ENCODE results near the gene NDFIP1.
"Not testable (repeated sequence)": the region's sequence is repeated elsewhere in the genome, so short reads cannot be mapped to it uniquely, and the experiment has no call there.

The NDFIP1 gene

GRCh38 chr5:142159354-142159753, 50.8 kb downstream of the NDFIP1 start:
- no peak for DNase-seq

DNA sequence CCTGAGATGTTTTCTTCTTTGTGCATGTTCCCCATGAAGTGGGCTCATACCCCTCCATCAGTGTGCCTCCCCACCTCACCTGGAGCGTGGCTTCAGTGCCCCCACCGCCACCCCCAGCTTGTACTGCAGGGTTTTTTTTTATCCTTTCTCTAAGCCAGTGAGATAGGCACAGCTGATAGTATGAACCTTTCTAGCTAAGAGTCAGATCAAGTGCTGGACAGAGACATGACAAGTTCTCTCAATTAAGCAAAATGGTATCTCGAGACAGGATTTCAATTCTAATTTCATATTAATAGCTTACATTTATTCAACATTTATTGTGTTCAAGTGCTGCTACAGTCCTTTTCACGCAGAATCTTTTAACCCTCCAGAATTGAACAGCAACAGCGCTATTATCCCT, 55.7 kb downstream of the NDFIP1 start:
- DNase-seq: no peak

- no peak for DNase-seq
These were observed 58.2 kb downstream of the NDFIP1 start for GRCh38 chr5:142166754-142167153.

- no peak for DNase-seq
These were observed 58.9 kb downstream of the NDFIP1 start for GRCh38 chr5:142167458-142167857.

- DNase-seq: no peak
These were observed 59.8 kb downstream of the NDFIP1 start for GRCh38 chr5:142168365-142168764.

- no peak for DNase-seq
These were observed 61.8 kb downstream of the NDFIP1 start for GRCh38 chr5:142170254-142170953.

- no peak for DNase-seq
These were observed 62.7 kb downstream of the NDFIP1 start for GRCh38 chr5:142171270-142171669.

DNA sequence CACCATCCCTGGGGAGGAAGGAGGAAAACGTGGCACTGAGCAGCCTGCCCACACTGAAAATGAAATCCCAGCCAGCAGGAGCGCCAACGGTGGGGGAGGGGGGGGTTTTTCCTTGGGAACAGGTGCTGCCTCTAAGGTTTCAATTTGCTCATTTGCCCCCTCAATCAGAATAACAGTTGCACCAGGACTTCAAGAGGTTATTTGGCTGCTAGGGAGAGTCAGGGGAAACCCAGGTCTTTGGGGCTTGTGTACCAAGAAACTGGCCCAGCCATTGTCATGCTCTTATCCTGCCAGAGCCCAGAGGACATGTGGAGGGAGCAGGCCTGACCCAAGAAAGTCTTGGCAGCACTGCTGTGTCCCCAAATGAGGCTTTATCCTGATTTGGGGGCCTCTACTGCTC, 66.5 kb downstream of the NDFIP1 start:
- DNase-seq: no peak

GRCh38 chr5:142175461-142176142, 67.0 kb downstream of the NDFIP1 start:
- DNase-seq: no peak

GRCh38 chr5:142176255-142176654, 67.7 kb downstream of the NDFIP1 start:
- no peak for DNase-seq

GRCh38 chr5:142178651-142179050, 70.1 kb downstream of the NDFIP1 start:
- no peak for DNase-seq

- no peak for DNase-seq
These were observed 71.3 kb downstream of the NDFIP1 start for GRCh38 chr5:142179776-142180387.

DNA sequence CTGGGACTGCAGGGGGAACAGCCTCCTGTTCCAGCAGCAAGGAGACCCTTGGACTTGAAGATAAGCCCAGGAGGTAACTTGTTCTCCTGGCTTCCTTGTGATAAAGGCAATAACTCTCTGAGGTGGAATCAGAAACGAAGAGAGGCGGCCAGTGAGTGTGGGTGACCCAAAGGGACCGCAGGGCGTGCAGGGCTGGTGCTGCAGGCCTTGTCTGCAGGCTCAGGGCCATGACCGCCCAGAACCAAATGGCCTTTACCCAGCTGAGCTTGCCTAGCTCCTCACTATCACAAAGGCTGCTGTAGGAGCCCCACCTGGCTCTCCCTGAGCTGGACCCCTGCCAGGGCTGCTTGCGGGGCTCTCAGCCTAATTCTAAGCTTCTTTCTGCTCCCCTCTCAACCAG, 72.5 kb downstream of the NDFIP1 start:
- DNase-seq: no peak

- no peak for DNase-seq
These were observed 73.1 kb downstream of the NDFIP1 start for GRCh38 chr5:142181547-142182163.

GRCh38 chr5:142182840-142183239, 74.3 kb downstream of the NDFIP1 start:
- DNase-seq: no peak

DNA sequence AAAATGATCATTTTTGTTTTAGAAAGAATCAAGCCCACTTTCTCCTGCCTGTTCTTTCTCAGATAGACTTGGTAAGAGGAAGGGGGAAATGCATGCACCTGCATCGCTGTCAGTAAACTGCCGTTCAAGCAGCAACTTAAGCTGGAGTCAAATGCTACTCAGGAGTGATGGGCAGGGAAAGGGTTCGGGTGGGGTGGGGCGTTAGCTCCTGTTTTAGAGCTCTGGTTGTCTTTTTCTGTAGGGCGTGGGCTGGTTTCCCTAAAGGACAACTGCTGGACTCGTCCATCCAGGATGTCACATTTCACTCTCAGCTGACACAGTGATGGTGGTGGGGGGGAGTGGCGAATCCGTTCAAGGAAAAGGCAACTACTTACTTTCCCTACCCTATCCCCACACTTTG, 75.0 kb downstream of the NDFIP1 start:
- DNase-seq: no peak

GRCh38 chr5:142184988-142185387, 76.4 kb downstream of the NDFIP1 start:
- no peak for DNase-seq

- no peak for DNase-seq
These were observed 77.9 kb downstream of the NDFIP1 start for GRCh38 chr5:142186514-142186856.

- DNase-seq: no peak
These were observed 78.4 kb downstream of the NDFIP1 start for GRCh38 chr5:142186857-142187594.

GRCh38 chr5:142188691-142189090, 80.1 kb downstream of the NDFIP1 start:
- not testable (repeated sequence) for DNase-seq

DNA sequence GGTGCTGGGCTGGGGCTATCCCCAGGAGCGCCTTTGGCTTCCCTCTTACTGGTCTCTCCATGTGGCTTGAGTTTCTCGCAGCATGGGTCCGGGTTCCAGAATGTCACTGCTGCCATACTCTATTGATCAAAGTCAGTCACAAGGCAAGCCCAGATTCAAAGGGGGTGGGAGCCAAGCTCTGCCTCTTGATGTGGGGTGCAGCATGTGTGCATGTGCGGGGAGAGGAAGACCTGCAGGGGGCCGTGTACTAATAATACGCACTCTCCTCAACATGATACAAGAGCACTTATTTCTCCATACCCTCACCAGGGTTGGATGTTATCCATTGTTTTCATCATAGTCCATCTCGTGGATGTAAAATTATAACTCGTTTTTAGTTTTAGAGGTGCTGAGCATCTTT, 81.2 kb downstream of the NDFIP1 start:
- DNase-seq: no peak

DNA sequence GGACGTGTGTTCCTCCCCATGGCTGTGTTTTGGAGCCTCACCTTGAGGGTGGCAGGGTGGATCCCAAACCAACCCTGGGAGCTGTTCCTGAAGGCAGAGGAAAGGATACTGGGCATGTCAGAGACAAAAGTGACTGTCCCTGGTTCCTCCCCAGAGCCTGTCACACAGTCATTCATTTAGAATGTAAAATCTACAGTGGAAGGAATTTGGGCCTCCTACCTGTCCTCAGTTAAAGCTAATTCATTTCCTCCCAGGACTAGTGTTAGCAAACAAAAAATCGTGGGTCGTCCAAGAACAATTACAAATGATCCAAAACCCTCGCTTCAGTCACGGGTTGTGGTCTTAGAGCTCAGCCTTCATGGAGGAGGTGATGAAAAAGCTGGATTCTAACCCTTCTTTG, 83.2 kb downstream of the NDFIP1 start:
- no peak for DNase-seq
